Ishikawa (cell line): ENCODE data around the gene RYR2.

ENCODE experiments used
- CEBPB ChIP-seq: IDR thresholded peaks from 2 replicates; pipeline ENCODE4 v1.6.1; 2012
- CREB1 ChIP-seq: IDR thresholded peaks from 2 replicates; pipeline ENCODE4 v1.6.1; 2012; ENCODE audit warnings: low read depth
- EGR1 ChIP-seq: IDR thresholded peaks from 2 replicates; pipeline ENCODE4 v1.6.1; 2012
- EP300 ChIP-seq: IDR thresholded peaks from 2 replicates; pipeline ENCODE4 v1.6.1; 2012; ENCODE audit warnings: borderline replicate concordance
- FOXM1 ChIP-seq: IDR thresholded peaks from 2 replicates; pipeline ENCODE4 v1.6.1; 2012; ENCODE audit warnings: low read depth, borderline replicate concordance
- MAX ChIP-seq: IDR thresholded peaks from 2 replicates; pipeline ENCODE4 v1.6.1; 2012
- NFIC ChIP-seq: IDR thresholded peaks from 2 replicates; pipeline ENCODE4 v1.6.1; 2012
- RAD21 ChIP-seq: IDR thresholded peaks from 2 replicates; pipeline ENCODE4 v1.6.1; 2012; ENCODE audit warnings: low read depth
- REST ChIP-seq: IDR thresholded peaks from 2 replicates; pipeline ENCODE4 v1.6.1; 2012; ENCODE audit warnings: low read depth, mild to moderate bottlenecking
- TAF1 ChIP-seq: IDR thresholded peaks from 2 replicates; pipeline ENCODE4 v1.6.1; 2012; ENCODE audit warnings: low read depth, mild to moderate bottlenecking
- TCF12 ChIP-seq: IDR thresholded peaks from 2 replicates; pipeline ENCODE4 v1.6.1; 2012; ENCODE audit warnings: low read depth
- TEAD4 ChIP-seq: IDR thresholded peaks from 2 replicates; pipeline ENCODE4 v1.6.1; 2012
- USF1 ChIP-seq: IDR thresholded peaks from 2 replicates; pipeline ENCODE4 v1.6.1; 2012
- YY1 ChIP-seq: IDR thresholded peaks from 2 replicates; pipeline ENCODE4 v1.6.1; 2012; ENCODE audit warnings: low read depth
- ZBTB7A ChIP-seq: IDR thresholded peaks from 2 replicates; pipeline ENCODE4 v1.6.1; 2012; ENCODE audit warnings: low read depth

Gene RYR2

GRCh38 chr1:237012788-237013383 is 29.1 kb upstream of the RYR2 start:
- peak; percentile 82 for TF ChIP-seq FOXM1
- peak; percentile 78 for TF ChIP-seq EP300
- TF ChIP-seq ZBTB7A = no peak
- TF ChIP-seq TEAD4 = peak; percentile 37; the same call in 1 of the 2 replicates
- peak; percentile 97 for TF ChIP-seq NFIC
- peak; percentile 40; the same call in 1 of the 2 replicates for TF ChIP-seq CEBPB
- TF ChIP-seq YY1 = no peak
- TF ChIP-seq TCF12 = peak; percentile 77
- peak; percentile 51 for TF ChIP-seq MAX

GRCh38 chr1:237013608-237014007 is 28.4 kb upstream of the RYR2 start:
- TF ChIP-seq ZBTB7A = no peak
- no peak for TF ChIP-seq TCF12
- TF ChIP-seq REST = no peak
- no peak for TF ChIP-seq RAD21
- TF ChIP-seq YY1 = no peak
- TF ChIP-seq MAX = no peak
- TF ChIP-seq USF1 = no peak
- no peak for TF ChIP-seq CREB1
- no peak for TF ChIP-seq TEAD4
- no peak for TF ChIP-seq CEBPB
- TF ChIP-seq TAF1 = no peak
- no peak for TF ChIP-seq NFIC
- TF ChIP-seq EGR1 = no peak
- TF ChIP-seq FOXM1 = no peak
- TF ChIP-seq EP300 = no peak

GRCh38 chr1:237016626-237017025 is 25.4 kb upstream of the RYR2 start:
- no peak for TF ChIP-seq CEBPB
- no peak for TF ChIP-seq YY1
- TF ChIP-seq FOXM1 = no peak
- no peak for TF ChIP-seq TAF1
- TF ChIP-seq TCF12 = no peak
- TF ChIP-seq EGR1 = no peak
- TF ChIP-seq ZBTB7A = no peak
- TF ChIP-seq RAD21 = no peak
- no peak for TF ChIP-seq NFIC
- TF ChIP-seq EP300 = no peak
- TF ChIP-seq TEAD4 = no peak
- TF ChIP-seq MAX = no peak
- no peak for TF ChIP-seq REST
- TF ChIP-seq CREB1 = no peak
- TF ChIP-seq USF1 = no peak

- TF ChIP-seq TAF1 = no peak
These were observed 23.1 kb upstream of the RYR2 start for GRCh38 chr1:237018896-237019295.

- TF ChIP-seq CEBPB = no peak
- no peak for TF ChIP-seq TAF1
- TF ChIP-seq EGR1 = no peak
- TF ChIP-seq REST = no peak
- TF ChIP-seq TCF12 = no peak
- TF ChIP-seq YY1 = no peak
- TF ChIP-seq FOXM1 = no peak
- TF ChIP-seq MAX = no peak
- no peak for TF ChIP-seq ZBTB7A
- no peak for TF ChIP-seq EP300
- no peak for TF ChIP-seq RAD21
- no peak for TF ChIP-seq USF1
- TF ChIP-seq NFIC = no peak
- TF ChIP-seq CREB1 = no peak
- TF ChIP-seq TEAD4 = no peak
These were observed 16.5 kb upstream of the RYR2 start for GRCh38 chr1:237025358-237026074.
